CD4-positive, alpha-beta T cell treated with Interferon gamma for 1 hour (primary cell): ENCODE results near the gene ODF2L.
"Not testable (repeated sequence)": the region's sequence is repeated elsewhere in the genome, so short reads cannot be mapped to it uniquely, and the experiment has no call there.

ENCODE experiments used
- DNase-seq: peaks from one replicate; pipeline ENCODE4 v3.0.0-alpha.2; 2020

Gene ODF2L

GRCh38 chr1:86387916-86388627 lies 8.1 kb downstream of the ODF2L start:
- DNase-seq = no peak

- no peak for DNase-seq
Measured at GRCh38 chr1:86382878-86383277, 13.2 kb downstream of the ODF2L start.

GRCh38 chr1:86381223-86381622 lies 14.9 kb downstream of the ODF2L start:
- no peak for DNase-seq

DNA sequence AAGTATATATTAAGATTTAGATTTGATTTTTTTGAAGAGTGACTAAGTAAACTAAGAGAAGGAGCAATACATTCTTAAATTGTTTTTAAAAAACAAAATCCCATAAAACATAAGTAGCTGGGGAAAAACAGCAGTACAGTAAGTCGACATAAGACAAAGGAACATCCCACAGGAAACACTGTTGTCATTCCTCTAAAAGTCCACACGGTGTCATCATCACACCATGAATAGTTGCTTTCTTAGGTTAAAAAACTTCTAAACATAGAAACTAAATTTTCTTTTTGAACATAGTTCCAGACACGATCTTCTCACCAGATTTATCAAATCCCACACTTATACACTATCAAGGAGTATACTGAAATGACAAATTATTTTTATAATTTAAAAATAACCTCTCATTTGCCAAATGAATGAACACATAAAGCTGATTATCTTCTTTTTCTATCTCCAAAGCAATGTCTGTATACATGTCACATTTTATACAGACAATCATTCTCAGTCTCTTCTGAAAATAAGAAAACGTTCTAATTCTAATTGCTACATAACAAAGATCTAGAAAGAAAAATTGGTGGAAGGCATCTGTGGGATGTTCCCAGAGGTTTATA lies 15.8 kb downstream of the ODF2L start:
- no peak for DNase-seq

DNA sequence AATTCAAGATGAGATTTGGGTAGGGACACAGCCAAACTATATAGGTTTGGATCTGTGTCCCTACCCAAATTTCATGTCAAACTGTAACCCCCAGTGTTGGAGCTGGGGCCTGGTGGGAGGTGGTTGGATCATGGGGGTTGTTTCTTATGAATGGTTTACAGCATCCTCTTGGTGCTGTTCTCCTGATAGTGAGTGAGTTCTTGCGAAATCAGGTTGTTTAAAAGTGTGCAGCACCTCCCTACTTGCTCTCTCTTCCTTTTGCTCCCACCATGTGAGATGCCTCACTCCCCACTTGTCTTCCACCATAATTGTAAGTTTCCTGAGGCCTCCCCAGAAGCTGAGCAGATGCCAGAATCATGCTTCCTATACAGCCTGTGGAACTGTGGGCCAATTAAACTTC lies 17.3 kb downstream of the ODF2L start:
- no peak for DNase-seq

DNA sequence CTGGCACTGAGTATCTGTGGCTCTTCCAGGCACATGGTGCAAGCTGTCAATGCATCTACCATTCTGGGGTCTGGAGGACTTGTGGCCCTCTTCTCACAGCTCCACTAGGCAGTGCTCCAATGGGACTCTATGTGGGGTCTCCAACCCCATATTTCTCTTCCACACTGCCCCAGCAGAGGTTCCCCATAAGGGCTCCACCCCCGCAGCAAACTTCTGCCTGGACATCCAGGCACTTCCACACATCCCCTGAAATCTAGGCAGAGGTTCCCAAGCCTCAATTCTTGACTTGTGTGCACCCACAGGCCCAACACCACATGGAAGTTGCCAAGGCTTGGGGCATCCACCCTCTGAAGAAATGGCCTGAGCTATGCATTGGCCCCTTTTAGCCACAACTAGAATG lies 18.8 kb downstream of the ODF2L start:
- DNase-seq = no peak

DNA sequence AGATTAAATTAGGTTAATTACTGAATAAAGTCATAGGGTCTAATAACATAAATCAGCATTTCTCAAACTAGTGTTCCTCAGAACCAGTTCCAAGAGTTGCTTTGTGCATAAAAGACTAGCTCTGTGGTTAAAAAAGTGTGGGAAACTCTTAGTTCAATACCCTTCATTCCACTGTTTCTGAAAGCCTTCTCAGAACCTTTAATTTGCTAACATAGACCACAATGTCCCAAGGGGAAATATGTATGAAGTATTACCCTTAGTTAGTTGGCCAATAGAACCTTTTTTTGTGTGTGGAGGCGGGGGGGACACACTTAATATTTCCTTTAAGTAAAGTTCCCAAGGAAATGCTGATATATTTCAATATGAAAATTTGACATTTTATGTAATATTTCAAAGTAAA lies 20.4 kb downstream of the ODF2L start:
- no peak for DNase-seq

DNA sequence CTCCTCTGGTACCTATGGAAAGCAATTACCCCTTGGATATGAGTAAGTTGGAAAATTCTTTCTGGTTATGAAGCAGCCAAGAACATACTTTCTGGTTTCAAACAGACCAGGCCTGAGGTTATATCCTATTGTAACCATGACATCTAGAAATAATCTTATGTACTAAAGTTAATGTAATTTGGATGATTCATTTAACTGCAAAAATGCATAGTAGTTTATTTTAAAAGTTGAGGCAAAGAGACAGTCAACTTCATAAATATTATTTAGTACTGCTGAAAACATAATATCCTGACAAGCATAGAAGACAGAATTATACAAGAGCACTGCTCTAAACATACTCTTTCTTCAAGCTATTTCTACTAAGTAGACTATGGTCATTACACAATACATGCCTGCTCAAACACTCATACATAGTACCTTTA lies 25.5 kb downstream of the ODF2L start:
- DNase-seq = no peak

GRCh38 chr1:86365896-86366295 lies 30.2 kb downstream of the ODF2L start:
- no peak for DNase-seq

- DNase-seq = no peak
Measured at GRCh38 chr1:86362807-86363206, 33.3 kb downstream of the ODF2L start.

DNA sequence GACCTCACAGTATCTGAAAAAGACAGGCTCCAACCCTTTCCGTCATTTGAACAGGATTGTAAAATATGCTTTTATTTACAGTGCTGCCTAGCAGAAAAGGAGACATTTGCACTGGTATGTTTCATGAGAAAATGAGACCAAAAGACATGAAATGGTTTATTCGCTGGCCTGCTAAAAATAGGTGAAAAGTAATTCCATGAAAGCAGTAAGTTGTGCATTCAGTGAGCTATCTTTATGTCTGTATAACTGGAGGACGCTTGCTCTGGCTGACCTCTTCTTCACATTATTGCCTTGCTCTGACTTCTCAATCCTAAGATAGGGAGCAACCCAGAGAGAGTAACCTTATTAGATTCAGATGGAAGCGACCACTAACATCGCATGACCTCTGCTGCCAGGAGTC lies 38.3 kb downstream of the ODF2L start:
- DNase-seq = no peak

GRCh38 chr1:86356247-86356646 lies 39.9 kb downstream of the ODF2L start:
- no peak for DNase-seq

DNA sequence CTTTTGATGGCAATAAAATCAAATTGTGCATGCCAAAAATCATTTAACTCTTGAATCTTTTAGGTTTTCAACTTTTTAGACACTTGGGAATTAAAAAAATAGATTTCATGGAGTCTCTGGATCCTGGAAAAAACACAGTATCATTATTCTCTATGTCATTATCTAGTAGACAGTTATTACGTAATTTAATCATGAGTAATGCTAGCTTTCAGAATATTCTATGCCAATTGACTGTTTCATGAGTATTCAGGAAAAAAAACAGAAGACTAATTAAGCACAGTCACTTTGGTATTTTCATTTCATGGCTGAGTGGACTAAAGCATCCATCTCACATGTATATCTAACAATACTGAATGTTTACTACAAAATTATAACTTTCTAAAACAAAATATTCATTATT lies 44.0 kb downstream of the ODF2L start:
- DNase-seq = no peak

GRCh38 chr1:86350230-86350629 lies 45.9 kb downstream of the ODF2L start:
- DNase-seq = not testable (repeated sequence)

DNA sequence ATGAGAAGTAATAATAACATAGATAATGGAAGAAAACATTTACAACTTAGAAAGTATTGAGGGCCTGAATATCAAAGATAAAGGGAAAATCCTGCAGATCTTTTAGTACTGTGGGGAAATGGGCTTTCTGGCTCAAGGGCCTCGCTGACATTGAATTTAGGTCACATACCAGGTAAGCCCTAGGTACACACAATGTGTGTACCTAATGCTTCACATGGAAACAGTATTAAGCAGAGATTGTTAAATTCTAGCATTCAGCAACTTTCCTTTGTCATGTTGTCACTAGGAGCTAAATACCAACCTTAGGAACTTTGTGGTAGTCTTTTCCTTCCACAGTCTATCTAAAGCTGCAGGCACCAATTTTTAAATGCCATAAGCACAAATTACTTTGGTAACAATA lies 49.7 kb downstream of the ODF2L start:
- no peak for DNase-seq

- no peak for DNase-seq
Measured at GRCh38 chr1:86345042-86345441, 51.1 kb downstream of the ODF2L start.

DNA sequence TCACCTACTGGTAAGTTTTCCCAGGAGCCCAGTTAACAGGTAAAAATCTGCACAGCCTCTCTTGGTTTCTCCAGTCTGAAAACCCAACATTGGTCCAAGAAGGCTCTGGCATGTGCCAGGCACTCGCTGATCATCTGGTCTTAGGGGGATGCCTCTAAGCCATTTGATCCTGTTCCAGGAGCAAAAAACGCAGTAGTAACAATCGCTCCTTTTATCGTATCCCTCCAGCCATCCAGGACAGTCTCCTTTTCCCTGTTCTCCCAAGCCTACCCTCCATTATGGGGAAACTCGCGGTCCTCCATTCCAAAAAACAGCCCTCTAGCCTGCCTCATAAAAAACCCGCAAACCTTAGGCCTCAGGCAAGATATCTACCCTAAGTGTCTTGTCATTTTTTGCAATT lies 56.2 kb downstream of the ODF2L start:
- DNase-seq = no peak

DNA sequence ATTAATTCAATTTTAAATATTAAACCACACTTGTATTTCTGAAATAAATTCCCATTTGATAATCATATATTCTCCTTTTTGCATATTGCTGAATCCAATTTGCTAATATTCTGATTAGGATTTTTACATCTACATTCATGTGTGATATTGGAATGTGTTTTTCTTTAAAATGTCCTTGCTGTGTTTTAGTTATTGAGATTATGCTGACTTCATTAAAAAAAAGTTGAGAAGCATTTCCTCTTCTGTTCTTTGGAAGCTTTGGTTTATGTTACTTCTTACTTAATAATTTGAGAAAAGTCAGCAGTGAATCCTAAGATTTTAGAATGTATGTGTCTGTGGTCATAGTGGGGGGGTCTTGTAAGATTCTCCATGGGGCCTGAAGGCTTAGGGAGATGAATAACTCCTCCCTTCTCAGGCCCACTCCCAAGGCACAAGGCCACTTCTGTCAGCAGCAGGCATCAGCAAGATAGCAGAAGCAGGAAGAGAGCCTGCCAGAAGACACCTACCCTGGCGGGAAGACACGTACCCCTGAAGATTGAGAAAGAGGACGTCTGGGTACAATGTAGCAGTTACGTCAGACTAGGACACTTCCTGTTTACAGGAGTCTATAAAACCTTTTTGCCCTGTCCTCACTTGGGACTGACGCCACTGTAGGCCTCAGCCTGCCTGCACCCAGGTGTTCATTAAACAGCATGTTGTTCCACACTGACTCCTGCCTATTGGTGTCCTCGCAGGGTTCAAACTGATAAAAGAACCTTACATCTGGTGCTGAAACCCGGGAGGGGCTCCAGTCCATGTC lies 56.9 kb downstream of the ODF2L start:
- peak; percentile 22 for DNase-seq

GRCh38 chr1:86335916-86336315 lies 60.2 kb downstream of the ODF2L start:
- no peak for DNase-seq

- no peak for DNase-seq
Measured at GRCh38 chr1:86325264-86325663, 70.9 kb downstream of the ODF2L start.

- no peak for DNase-seq
Measured at GRCh38 chr1:86324130-86324822, 71.8 kb downstream of the ODF2L start.

DNA sequence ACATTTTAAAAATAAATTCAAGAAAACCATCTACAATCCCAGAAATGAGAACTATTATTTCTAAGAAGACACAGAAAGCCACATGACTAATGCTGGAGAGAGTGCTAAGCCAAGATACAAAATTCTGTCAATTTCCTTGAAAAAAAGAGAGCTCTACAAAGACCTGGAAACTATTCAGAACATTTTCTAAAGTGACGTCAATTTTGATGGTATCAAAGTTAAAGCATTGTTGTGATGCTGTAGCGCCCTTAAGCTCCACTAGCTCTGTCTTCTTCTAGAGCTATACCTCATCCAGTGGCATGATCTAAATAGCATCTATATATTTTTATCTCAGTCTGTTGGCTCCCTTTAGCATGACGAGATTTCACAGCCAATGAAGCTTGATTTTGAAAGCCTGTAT lies 73.9 kb downstream of the ODF2L start:
- DNase-seq = no peak

DNA sequence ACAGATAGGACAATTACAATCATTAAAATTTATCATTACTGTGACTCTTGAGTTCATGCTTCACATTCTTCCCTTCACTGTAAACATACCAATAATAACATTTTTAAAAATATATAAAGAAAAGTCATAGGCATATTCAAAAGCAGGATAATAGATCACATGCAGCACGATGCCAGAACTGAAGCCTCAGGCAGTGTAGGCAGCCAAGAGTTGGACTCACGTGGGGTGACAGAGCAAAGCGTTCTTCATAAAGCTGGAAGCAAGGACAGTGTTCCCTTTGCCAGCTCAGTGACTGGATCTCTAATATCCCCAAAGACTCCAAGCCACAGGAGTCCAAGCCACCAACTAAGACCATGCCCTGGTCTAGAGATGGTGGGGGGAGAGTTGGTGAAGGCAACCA lies 77.7 kb downstream of the ODF2L start:
- DNase-seq = no peak

DNA sequence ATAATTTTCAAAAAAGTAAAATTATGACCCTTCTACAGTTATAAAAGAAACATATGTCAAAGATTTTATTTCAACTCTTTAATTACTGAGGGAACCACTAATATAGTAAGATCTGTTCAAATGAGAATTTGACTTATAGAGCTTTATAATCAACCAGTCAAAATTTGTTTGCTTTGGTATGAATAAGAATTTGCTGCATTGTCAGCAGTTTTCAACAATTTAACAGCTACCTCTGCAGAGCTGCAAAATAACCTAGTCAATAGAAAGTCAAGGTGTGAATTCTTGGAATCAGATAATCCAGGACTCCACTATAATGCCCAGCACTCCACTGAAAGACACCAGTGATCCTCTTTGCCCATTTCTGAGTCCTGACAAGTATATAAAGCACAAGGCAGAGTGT lies 78.2 kb downstream of the ODF2L start:
- no peak for DNase-seq
